ENCODE results near the gene PLIN3. TPM values are rescaled to one million over a fixed set of nuclear protein-coding genes. Genes with fewer than 3 reads are reported as not detected.

Gene PLIN3
- total RNA-seq, 1 donor from 2014 or later = 55.3 TPM

Other genes starting within 250 kb of the PLIN3 start
- gene TNFAIP8L1, start 228.2 kb downstream of the PLIN3 start, total RNA-seq = 16.1 and 16.9 TPM in 2 replicates
- gene MYDGF, start 197.3 kb downstream of the PLIN3 start, total RNA-seq = 105 and 110 TPM in 2 replicates
- gene DPP9, start 143.8 kb downstream of the PLIN3 start, total RNA-seq = 84.8 and 87.2 TPM in 2 replicates
- 18.1 and 18.6 TPM in 2 replicates for gene FEM1A, start 75.9 kb downstream of the PLIN3 start, total RNA-seq
- gene TICAM1, start 36.0 kb downstream of the PLIN3 start, total RNA-seq = 28.1 and 30.4 TPM in 2 replicates
- 0.23 and 0.27 TPM in 2 replicates for gene ARRDC5, start 35.2 kb upstream of the PLIN3 start, total RNA-seq
- 137 and 138 TPM in 2 replicates for gene UHRF1, start 41.8 kb upstream of the PLIN3 start, total RNA-seq
- 51.7 and 54.3 TPM in 2 replicates for gene KDM4B, start 101.4 kb upstream of the PLIN3 start, total RNA-seq

Data from activated T-helper 2 cell treated with anti-CD3 and anti-CD28 coated beads, Interferon-gamma antibody, Interleukin-2, Interleukin-4, amounts not matched to agents 10 μg/mL and 5 μg/mL and 100 μg/mL, durations not matched to agents 14 hours and 24 hours and 36 hours (primary cell).